Glutamatergic neuron (in vitro differentiated cells): ENCODE data around the gene TPGS2. TPM values are rescaled to one million over a fixed set of nuclear protein-coding genes. Genes with fewer than 3 reads are reported as not detected.

Experiments used
- DNase-seq: peaks from one replicate; pipeline ENCODE4 v3.0.0; 2022
- H3K27ac Mint-ChIP-seq: one replicate; pipeline ENCODE4 v1.8.0; 2020; ENCODE audit warnings: mild to moderate bottlenecking, mixed read lengths, inconsistent platforms; ENCODE audit not compliant: unreplicated experiment
- H3K27me3 Mint-ChIP-seq: one replicate; pipeline ENCODE4 v1.8.0; 2020; ENCODE audit warnings: mild to moderate bottlenecking, moderate library complexity, mixed read lengths, inconsistent platforms; ENCODE audit not compliant: unreplicated experiment
- H3K36me3 Mint-ChIP-seq: one replicate; pipeline ENCODE4 v1.8.0; 2020; ENCODE audit warnings: mild to moderate bottlenecking, mixed read lengths, inconsistent platforms; ENCODE audit not compliant: unreplicated experiment
- H3K4me1 Mint-ChIP-seq: one replicate; pipeline ENCODE4 v1.8.0; 2020; ENCODE audit warnings: mild to moderate bottlenecking, low read depth, mixed read lengths, inconsistent platforms; ENCODE audit not compliant: unreplicated experiment
- H3K4me3 Mint-ChIP-seq: one replicate; pipeline ENCODE4 v1.8.0; 2020; ENCODE audit warnings: mild to moderate bottlenecking, mixed read lengths, inconsistent platforms; ENCODE audit not compliant: unreplicated experiment
- H3K9me3 Mint-ChIP-seq: one replicate; pipeline ENCODE4 v1.8.0; 2020; ENCODE audit warnings: mild to moderate bottlenecking, moderate library complexity, mixed read lengths, inconsistent platforms; ENCODE audit not compliant: unreplicated experiment
- CTCF ChIP-seq: fragments of 200-600 bp; sonication (generic); IDR thresholded peaks from one replicate; pipeline ENCODE4 v1.5.0; 2021; ENCODE audit not compliant: partially characterized antibody, unreplicated experiment
- total RNA-seq: library from RNA; stranded (reverse); fragmentation: NEBNext Ultra II Directional; extraction: Animal tissue kit (Norgen Biotek cat#: 25700); gene quantifications from one replicate; pipeline ENCODE4 v1.2.1, GENCODE V29; 2021; ENCODE audit not compliant: unreplicated experiment

The TPGS2 gene
- total RNA-seq, 1 donor from 2014 or later, result 166 TPM

DNA sequence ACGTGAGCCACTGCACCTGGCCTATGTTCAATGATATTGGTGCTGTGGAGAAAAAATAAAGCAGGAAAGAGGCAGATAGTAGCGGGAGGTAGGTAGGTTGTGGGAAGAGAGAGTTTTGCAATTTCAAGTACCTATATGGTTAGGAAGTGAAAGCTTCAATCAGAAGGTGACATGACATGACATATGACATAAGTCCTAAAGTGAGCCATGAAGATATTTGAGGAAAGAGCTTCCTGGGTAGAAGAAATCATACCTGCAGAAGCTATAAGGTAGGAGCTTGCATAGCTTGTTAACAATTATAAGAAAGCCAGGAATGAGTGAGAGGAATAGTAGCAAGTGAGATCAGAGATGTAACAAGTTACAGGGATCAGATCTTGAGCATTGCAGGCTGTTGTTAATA lies 4.3 kb upstream of the TPGS2 start:
- Mint-ChIP-seq H3K4me1 (no peaks in the 10 kb centered on the region), H3K9me3 (peaks cover 2% of the 10 kb centered on the region), H3K27me3 (peaks cover 6% of the 10 kb centered on the region), H3K27ac (no peak overlapping the region), H3K36me3 (no peaks in the 10 kb centered on the region), H3K4me3 (no peak overlapping the region)
- DNase-seq, result no peak
- TF ChIP-seq CTCF, result no peak

- no peak for TF ChIP-seq CTCF
- Mint-ChIP-seq H3K4me1 (peaks cover 6% of the 10 kb centered on the region), H3K27ac (no peak overlapping the region), H3K9me3 (peaks cover 8% of the 10 kb centered on the region), H3K36me3 (no peaks in the 10 kb centered on the region), H3K27me3 (peaks cover 6% of the 10 kb centered on the region), H3K4me3 (no peak overlapping the region)
- no peak for DNase-seq
Measured at GRCh38 chr18:36831139-36831538, 2.3 kb upstream of the TPGS2 start.

DNA sequence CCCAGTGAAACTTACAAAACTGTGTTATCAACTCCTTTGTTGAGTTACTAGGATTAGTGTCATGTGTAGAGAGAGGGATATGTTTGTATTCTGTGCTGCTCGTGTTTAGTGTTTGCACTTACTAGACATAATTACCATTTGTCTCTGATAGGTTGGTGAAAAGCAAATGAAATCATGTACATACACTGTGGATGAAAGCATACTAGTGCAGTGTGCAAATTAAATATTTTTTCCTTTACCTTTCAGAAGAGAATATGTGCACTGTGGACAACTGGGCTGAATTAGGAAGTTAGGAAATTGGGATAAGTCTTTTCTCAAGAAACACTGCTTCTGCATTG lies 1.3 kb upstream of the TPGS2 start:
- Mint-ChIP-seq H3K27ac (no peak overlapping the region), H3K4me1 (peaks cover 6% of the 10 kb centered on the region), H3K27me3 (peaks cover 6% of the 10 kb centered on the region), H3K9me3 (peaks cover 8% of the 10 kb centered on the region), H3K36me3 (no peaks in the 10 kb centered on the region), H3K4me3 (peak overlapping the region; percentile 87)
- DNase-seq, result no peak
- TF ChIP-seq CTCF, result no peak

- Mint-ChIP-seq H3K27ac (peak overlapping the region; percentile 59), H3K4me3 (peak overlapping the region; percentile 87), H3K9me3 (peaks cover 8% of the 10 kb centered on the region), H3K4me1 (peaks cover 6% of the 10 kb centered on the region), H3K36me3 (no peaks in the 10 kb centered on the region), H3K27me3 (peaks cover 6% of the 10 kb centered on the region)
- TF ChIP-seq CTCF, result peak; percentile 6
- DNase-seq, result peak; percentile 35
Measured at GRCh38 chr18:36829362-36830157, 758 bp upstream of the TPGS2 start.

GRCh38 chr18:36828157-36828629 lies 609 bp downstream of the TPGS2 start:
- H3K27me3 Mint-ChIP-seq, result peaks cover 6% of the 10 kb centered on the region
- DNase-seq, result no peak
- H3K4me3 Mint-ChIP-seq, result peak overlapping the region; percentile 99
- no peak for TF ChIP-seq CTCF
- H3K4me1 Mint-ChIP-seq, result peaks cover 6% of the 10 kb centered on the region
- no peaks in the 10 kb centered on the region for H3K36me3 Mint-ChIP-seq
- H3K9me3 Mint-ChIP-seq, result peaks cover 8% of the 10 kb centered on the region
- H3K27ac Mint-ChIP-seq, result peak overlapping the region; percentile 90
